HG03378 (cell line): ENCODE measurements around the gene KIR2DL3.
"Not testable (repeated sequence)": the region's sequence is repeated elsewhere in the genome, so short reads cannot be mapped to it uniquely, and the experiment has no call there.

ENCODE experiments used
- ATAC-seq: cut with Tn5 transposase; IDR thresholded peaks from one replicate; pipeline ENCODE4 v1.9.1; 2021; ENCODE audit warnings: mild to moderate bottlenecking, moderate library complexity; ENCODE audit not compliant: unreplicated experiment

The KIR2DL3 gene

DNA sequence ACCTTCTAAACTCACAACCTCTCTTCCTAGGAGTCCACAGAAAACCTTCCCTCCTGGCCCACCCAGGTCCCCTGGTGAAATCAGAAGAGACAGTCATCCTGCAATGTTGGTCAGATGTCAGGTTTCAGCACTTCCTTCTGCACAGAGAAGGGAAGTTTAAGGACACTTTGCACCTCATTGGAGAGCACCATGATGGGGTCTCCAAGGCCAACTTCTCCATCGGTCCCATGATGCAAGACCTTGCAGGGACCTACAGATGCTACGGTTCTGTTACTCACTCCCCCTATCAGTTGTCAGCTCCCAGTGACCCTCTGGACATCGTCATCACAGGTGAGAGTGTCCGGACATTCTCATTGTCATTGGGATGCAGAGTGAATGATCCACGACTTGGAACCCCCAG is 3.6 kb downstream of the KIR2DL3 start:
- ATAC-seq, result not testable (repeated sequence)

DNA sequence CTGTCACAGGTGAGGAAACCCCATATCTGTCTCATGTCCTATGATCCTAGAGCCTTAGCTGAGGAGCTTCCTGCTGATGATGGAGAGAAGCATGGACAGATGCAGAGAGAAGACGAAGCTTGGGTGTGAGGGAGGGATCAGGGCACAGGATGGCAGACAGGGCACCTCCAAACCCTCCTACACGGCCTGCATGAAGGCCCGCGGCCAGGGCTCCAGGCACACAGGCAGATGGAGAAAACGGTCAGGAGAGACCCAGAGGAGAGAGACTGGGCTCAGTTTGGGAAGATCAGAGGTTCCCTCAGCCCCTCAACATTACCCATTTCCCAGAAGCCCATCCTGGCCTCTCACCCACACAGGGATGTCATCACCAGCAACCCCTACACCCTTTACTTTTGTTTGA is 5.8 kb downstream of the KIR2DL3 start:
- not testable (repeated sequence) for ATAC-seq

DNA sequence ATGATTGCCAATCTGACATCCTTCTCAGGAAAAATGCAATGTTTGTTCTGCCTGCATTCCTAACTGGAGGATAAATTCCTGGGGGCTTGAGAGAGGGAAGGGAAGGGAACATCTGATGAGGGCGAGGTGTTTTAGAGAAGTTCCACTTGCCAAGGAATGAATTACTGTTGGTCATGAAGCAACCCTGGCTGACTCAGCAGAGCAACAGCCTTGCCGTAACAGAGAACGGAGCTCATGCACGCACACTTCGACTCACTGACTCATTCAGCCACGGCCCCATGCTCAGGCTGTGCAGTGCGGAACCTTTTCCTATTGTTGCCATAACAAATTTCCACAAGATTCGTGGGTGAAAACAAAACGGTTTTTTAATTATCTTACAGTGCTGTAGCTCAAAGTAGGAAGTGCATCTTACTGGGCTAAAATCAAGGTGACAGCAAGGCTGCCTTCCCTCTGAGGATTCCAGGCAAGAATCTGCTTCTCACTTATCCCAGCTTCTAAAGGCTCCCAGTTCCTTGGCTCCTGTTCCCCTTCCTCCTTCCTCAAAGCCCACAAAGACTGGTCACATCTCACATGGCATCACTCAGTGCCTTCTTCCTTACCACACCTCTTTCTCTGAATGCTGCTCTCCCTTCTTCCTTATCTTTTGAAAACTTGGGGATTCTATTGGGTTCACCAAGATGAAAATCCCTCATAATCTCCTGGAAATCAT is 9.5 kb downstream of the KIR2DL3 start:
- ATAC-seq, result not testable (repeated sequence)

DNA sequence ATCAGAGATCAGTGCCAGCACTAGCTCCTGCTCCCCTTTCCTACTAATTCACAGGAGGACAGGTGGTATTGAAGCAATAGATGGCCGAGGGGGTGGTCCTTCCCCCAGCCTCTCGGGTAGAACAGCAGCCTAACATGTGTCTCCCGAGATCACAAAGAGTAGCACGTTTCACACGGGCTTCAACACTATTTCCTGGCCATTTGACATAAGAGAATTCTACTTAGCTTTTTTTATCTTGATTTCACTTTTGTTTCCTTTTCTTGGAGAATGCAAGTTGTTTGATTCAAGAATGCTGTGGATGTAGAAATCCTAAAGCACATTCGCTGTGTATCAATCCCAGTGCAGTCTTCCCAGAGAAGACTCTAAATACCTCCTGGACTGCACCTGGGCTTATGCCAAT is 12.0 kb downstream of the KIR2DL3 start:
- not testable (repeated sequence) for ATAC-seq

DNA sequence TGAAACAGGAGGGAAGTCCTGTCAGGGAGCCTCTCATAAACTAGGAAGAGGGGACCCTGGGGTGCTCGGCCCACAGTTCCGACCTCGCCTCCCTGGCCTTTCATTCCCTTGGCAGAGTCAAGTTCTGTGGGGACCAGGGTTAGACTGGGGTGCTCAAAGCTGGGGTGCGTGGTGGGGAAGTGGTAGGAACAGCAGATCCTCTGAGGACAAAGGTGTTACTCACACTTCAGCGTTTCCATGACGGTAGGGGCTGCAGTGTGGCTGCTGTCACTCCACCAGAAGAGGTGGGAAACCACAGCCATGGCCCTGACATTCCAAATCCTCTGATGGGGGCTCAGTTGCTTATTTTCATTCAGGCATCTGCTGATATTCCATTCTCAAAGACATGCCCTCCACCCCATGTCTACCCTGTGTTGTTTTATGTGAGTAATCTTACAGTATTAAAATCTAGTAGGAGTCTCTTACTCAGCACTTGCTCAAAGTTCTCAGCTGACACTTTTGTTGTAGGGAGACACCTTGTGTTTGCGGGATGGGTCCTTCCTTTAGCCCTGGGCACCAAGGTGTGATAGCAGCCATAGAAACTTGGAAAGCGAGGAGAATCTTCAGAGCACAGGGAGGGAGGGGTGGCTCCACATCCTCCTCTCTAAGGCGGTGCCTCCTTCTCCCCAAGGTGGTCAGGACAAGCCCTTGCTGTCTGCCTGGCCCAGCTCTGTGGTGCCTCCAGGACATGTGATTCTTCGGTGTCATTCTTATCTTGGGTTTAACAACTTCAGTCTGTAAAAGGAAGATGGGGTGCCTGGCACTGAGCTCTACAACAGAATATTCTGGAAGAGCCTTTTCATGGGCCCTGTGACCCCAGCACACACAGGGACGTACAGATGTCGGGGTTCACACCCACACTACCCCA is 18.1 kb downstream of the KIR2DL3 start:
- not testable (repeated sequence) for ATAC-seq

DNA sequence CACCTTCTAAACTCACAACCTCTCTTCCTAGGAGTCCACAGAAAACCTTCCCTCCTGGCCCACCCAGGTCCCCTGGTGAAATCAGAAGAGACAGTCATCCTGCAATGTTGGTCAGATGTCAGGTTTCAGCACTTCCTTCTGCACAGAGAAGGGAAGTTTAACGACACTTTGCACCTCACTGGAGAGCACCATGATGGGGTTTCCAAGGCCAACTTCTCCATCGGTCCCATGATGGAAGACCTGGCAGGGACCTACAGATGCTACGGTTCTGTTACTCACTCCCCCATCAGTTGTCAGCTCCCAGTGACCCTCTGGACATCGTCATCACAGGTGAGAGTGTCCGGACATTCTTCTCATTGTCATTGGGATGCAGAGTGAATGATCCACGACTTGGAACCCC is 20.3 kb downstream of the KIR2DL3 start:
- ATAC-seq, result not testable (repeated sequence)

DNA sequence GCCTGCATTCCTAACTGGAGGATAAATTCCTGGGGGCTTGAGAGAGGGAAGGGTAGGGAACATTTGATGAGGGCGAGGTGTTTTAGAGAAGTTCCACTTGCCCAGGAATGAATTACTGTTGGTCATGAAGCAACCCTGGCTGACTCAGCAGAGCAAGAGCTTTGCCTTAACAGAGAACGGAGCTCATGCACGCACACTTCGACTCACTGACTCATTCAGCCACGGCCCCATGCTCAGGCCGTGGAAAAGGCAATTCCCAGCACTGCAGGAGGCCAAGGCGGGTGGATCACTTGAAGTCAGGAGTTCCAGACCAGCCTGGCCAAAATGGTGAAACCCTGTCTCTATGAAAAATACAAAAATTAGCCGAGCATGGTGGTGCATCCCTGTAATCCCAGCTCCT is 25.9 kb downstream of the KIR2DL3 start:
- not testable (repeated sequence) for ATAC-seq

DNA sequence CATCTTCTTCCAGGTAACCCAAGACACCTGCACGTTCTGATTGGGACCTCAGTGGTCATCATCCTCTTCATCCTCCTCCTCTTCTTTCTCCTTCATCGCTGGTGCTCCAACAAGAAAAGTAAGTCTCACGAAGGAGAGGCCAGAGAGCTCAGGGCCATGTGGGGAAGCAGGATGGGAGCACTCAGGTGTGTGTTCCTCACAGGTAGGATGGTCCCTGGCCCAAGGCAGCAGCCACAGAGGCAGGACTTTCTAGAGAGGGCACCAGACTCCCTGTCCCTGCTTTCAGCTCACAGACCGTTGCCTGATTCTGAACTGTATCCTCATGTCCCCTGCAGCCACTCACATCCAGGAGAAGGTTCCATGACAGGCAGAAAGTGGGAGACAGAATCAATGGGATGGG is 28.2 kb downstream of the KIR2DL3 start:
- not testable (repeated sequence) for ATAC-seq

DNA sequence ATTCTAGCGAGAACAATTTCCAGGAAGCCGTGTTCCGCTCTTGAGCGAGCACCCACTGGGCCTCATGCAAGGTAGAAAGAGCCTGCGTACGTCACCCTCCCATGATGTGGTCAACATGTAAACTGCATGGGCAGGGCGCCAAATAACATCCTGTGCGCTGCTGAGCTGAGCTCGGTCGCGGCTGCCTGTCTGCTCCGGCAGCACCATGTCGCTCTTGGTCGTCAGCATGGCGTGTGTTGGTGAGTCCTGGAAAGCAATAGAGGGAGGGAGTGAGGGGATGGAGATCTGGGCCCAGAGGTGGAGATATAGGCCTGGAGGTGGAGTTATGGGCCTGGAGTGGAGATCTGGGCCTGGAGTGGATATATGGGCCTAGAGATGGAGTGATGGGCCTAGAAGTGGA is 31.3 kb downstream of the KIR2DL3 start, which contains the start of gene KIR2DL1:
KIR2DL1 (plus strand) TSS at position 148 of the 400 bp plus-strand sequence; CDS start at position 206, 58 bp downstream.
- not testable (repeated sequence) for ATAC-seq

DNA sequence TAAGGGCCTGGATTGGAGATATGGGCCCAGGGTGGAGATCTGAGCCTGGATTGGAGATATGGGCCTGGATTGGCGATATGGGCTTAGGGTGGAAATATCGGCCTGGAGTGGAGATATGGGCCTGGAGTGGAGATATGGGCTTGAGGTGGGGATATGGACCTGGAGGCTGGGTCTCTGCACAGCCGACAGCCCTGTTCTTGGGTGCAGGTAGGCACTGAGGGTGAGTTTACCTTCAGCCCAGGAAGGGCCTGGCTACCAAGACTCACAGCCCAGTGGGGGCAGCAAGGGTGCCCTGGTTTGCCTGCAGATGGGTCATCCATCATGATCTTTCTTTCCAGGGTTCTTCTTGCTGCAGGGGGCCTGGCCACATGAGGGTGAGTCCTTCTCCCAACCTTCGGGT is 32.2 kb downstream of the KIR2DL3 start:
- ATAC-seq, result not testable (repeated sequence)

DNA sequence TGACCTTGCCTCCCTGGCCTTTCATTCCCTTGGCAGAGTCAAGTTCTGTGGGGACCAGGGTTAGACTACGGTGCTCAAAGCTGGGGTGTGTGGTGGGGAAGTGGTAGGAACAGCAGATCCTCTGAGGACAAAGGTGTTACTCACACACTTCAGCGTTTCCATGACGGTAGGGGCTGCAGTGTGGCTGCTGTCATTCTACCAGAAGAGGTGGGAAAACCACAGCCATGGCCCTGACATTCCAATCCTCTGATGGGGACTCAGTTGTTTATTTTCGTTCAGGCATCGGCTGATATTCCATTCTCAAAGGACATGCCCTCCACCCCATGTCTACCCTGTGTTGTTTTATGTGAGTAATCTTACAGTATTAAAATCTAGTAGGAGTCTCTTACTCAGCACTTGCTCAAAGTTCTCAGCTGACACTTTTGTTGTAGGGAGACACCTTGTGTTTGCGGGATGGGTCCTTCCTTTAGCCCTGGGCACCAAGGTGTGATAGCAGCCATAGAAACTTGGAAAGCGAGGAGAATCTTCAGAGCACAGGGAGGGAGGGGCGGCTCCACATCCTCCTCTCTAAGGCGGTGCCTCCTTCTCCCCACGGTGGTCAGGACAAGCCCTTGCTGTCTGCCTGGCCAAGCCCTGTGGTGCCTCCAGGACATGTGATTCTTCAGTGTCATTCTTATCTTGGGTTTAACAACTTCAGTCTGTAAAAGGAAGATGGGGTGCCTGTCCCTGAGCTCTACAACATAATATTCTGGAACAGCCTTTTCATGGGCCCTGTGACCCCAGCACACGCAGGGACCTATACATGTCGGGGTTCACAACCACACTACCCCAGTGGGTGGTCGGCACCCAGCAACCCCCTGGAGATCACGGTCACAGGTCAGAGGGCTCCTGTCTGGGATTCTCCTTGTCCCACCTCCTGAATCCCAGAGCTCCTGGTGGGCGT is 33.0 kb downstream of the KIR2DL3 start:
- not testable (repeated sequence) for ATAC-seq

DNA sequence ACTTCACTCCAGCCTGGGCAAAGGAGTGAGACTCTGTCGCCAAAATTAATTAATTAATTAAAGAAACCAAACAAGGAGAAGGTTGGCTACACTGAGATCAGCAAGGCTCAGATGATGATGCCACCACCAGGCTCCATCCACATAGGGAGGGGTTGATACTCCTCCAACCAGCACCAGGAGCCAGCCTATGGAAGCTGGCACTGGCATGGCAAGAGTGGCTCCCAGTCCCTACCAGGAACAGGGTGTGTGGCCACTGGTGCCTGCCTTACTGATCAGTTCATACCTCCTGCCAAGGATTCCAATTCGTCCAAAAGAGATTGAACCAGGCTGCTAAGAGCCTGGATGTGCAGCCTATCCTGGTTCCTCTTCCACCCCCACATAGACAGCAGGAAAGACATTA is 34.4 kb downstream of the KIR2DL3 start:
- not testable (repeated sequence) for ATAC-seq

DNA sequence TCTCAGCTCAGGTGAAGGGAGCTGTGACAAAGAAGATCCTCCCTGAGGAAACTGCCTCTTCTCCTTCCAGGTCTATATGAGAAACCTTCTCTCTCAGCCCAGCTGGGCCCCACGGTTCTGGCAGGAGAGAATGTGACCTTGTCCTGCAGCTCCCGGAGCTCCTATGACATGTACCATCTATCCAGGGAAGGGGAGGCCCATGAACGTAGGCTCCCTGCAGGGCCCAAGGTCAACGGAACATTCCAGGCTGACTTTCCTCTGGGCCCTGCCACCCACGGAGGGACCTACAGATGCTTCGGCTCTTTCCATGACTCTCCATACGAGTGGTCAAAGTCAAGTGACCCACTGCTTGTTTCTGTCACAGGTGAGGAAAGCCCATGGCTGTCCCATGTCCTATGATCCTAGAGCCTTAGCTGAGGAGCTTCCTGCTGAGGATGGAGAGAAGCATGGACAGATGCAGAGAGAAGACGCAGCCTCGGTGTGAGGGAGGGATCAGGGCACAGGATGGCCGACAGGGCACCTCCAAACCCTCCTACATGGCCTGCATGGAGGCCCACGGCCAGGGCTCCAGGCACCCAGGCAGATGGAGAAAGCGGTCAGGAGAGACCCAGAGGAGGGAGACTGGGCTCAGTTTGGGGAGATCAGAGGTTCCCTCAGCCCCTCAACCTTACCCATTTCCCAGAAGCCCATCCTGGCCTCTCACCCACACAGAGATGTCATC is 36.9 kb downstream of the KIR2DL3 start:
- not testable (repeated sequence) for ATAC-seq

DNA sequence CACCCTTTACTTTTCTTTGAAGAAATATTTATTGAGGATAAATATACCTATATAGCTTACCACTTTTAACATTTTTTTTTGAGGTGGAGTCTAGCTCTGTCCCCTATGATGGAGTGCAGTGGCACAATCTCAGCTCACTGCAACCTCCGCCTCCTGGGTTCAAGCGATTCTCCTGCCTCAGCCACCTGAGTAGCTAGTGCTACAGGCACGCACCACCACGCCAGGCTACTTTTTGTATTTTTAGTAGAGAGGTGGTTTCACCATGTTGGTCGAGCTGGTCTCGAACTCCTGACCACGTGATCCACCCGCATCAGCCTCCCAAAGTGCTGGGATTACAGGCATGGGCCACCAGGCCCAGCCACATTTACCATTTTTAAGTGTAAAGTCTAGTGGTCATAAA is 37.5 kb downstream of the KIR2DL3 start:
- ATAC-seq, result not testable (repeated sequence)

DNA sequence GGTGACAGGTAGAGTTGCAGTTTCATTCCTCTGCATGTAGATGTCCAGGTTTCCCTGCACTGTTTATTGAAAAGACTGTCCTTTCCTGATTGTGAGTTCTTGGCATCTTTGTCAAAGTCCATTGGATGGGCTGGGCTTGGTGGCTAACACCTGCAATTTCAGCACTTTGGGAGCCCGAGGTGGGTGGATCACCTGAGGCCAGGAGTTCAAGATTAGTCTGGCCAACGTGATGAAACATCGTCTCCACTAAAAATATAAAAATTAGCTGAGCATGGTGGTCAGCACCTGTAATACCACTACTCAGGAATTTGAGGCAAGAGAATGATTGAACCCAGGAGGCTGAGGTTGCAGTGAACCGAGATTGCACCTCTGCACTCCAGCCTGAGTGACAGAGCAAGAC is 39.5 kb downstream of the KIR2DL3 start:
- not testable (repeated sequence) for ATAC-seq

DNA sequence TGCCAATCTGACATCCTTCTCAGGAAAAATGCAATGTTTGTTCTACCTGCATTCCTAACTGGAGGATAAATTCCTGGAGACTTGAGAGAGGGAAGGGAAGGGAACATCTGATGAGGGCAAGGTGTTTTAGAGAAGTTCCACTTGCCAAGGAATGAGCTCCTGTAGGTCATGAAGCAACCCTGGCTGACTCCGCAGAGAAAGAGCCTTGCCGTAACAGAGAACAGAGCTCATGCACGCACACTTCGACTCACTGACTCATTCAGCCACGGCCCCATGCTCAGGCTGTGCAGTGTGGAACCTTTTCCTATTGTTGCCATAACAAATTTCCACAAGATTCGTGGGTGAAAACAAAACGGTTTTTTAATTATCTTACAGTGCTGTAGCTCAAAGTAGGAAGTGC is 40.6 kb downstream of the KIR2DL3 start:
- not testable (repeated sequence) for ATAC-seq

DNA sequence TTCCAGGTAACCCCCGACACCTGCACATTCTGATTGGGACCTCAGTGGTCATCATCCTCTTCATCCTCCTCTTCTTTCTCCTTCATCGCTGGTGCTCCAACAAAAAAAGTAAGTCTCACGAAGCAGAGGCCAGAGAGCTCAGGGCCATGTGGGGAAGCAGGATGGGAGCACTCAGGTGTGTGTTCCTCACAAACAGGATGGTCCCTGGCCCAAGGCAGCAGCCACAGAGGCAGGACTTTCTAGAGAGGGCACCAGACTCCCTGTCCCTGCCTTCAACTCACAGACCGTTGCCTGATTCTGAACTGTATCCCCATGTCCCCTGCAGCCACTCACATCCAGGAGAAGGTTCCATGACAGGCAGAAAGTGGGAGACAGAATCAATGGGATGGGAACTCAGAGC is 44.6 kb downstream of the KIR2DL3 start:
- ATAC-seq, result not testable (repeated sequence)

DNA sequence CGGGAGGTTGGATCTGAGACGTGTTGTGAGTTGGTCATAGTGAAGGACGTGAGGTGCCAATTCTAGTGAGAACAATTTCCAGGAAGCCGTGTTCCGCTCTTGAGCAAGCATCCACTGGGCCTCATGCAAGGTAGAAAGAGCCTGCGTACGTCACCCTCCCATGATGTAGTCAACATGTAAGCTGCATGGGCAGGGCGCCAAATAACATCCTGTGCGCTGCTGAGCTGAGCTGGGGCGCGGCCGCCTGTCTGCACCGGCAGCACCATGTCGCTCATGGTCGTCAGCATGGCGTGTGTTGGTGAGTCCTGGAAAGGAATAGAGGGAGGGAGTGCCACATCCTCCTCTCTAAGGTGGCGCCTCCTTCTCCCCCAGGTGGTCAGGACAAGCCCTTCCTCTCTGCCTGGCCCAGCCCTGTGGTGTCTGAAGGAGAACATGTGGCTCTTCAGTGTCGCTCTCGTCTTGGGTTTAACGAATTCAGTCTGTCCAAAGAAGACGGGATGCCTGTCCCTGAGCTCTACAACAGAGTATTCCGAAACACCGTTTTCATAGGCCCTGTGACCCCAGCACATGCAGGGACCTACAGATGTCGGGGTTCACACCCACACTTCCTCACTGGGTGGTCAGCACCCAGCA is 47.9 kb downstream of the KIR2DL3 start:
- not testable (repeated sequence) for ATAC-seq

DNA sequence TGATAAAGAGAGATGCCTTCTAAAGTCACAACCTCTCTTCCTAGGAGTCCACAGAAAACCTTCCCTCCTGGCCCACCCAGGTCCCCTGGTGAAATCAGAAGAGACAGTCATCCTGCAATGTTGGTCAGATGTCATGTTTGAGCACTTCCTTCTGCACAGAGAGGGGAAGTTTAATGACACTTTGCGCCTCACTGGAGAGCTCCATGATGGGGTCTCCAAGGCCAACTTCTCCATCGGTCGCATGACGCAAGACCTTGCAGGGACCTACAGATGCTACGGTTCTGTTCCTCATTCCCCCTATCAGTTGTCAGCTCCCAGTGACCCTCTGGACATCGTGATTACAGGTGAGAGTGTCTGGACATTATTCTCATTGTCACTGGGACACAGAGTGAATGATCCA is 49.8 kb downstream of the KIR2DL3 start:
- ATAC-seq, result not testable (repeated sequence)
